ENCODE measurements around the gene CYP26B1. TPM values are rescaled to one million over a fixed set of nuclear protein-coding genes. Genes with fewer than 3 reads are reported as not detected.
A peak's percentile ranks its signal among the peaks of the same experiment; 100 is the strongest.

Gene CYP26B1
- total and polyA plus RNA-seq, 2 donors (not counting 3 experiments of a cell fraction or from before 2014, with no cell fraction given) = 0.30 to 1.1 TPM

DNA sequence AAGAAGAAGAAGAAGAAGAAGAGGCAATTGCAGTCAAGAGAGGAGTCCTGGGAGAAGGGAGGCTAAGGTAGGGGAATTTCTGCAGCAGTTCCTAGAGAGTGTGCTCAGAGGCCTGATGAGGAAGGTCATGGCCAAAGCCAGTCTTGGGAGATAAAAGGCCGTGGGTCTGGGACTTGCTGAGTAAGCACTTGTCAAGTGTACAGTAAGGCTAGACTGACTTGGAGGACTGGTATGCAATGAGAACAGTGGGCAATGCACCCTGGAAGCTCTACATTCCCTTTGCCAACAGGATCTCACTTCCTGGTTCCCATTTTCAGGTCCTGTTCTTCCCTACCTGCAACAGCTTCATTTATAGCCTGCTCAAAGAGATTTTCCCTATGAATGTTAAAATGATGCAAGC, 28.6 kb upstream of the CYP26B1 start:
- Histone ChIP-seq H3K27ac (ENCODE audit: insufficient read depth, low read depth, low read length) (no peak overlapping the region), H3K9me3 (replicated peaks; ENCODE audit: control insufficient read depth, insufficient read depth, low read length) (no peaks in the 10 kb centered on the region), H3K79me2 (ENCODE audit: control insufficient read depth, insufficient read depth, low read length) (no peaks in the 10 kb centered on the region), H2AFZ (ENCODE audit: low read depth, low read length) (no peak overlapping the region), H4K20me1 (replicated peaks; ENCODE audit: control insufficient read depth, extremely low read depth, insufficient read depth, low read length) (no peaks in the 10 kb centered on the region), H3K36me3 (ENCODE audit: control insufficient read depth in 2 of 2, extremely low read depth in 1 of 2, insufficient read depth in 2 of 2, low read length in 2 of 2) (no peaks in the 10 kb centered on the region), H3K4me2 (ENCODE audit: insufficient read depth, low read length) (no peak overlapping the region), H3K4me1 (ENCODE audit: control insufficient read depth, extremely low read depth, insufficient read depth, low read length) (peaks cover 10% of the 10 kb centered on the region), H3K4me3 (replicated peaks in 1 of 3; ENCODE audit: insufficient read depth in 1 of 3, low read depth in 1 of 3, low read length in 3 of 3) (no peak overlapping the region), H3K27me3 (ENCODE audit: control insufficient read depth in 2 of 2, insufficient read depth in 2 of 2, low read length in 2 of 2) (no peaks in the 10 kb centered on the region), H3K9me1 (replicated peaks; ENCODE audit: control insufficient read depth, extremely low read depth, insufficient read depth, low read length) (no peaks in the 10 kb centered on the region), H3K9ac (replicated peaks; ENCODE audit: extremely low read depth, insufficient read depth, low read length) (no peak overlapping the region)
- FAIRE-seq (no peak), DNase-seq (ENCODE audit: low read depth, low spot score) (no peak)
- intact Hi-C loops (cut with micrococcal nuclease) (no loop called here), dilution Hi-C loops (cut with MboI; ENCODE audit: extremely low pct_ligation_motif_present, low sequenced_read_pairs) (no loop called here)
- CTCF ChIA-PET = no interaction called here
- TF ChIP-seq, protein P1, sequence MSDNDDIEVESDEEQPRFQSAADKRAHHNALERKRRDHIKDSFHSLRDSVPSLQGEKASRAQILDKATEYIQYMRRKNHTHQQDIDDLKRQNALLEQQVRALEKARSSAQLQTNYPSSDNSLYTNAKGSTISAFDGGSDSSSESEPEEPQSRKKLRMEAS (IDR thresholded peaks at IDR 0.05; ENCODE audit: insufficient read depth, insufficient read length) = no peak
- TF ChIP-seq POLR2A (IDR thresholded peaks at IDR 0.05; ENCODE audit: low read depth, low read length) = no peak
- TF ChIP-seq POLR2AphosphoS5 (IDR thresholded peaks at IDR 0.05; ENCODE audit: insufficient read depth, low read depth, low read length) = no peak
- no peak for TF ChIP-seq GATA2 (IDR thresholded peaks at IDR 0.05; ENCODE audit: insufficient read depth, insufficient read length, low read depth, low read length)
- TF ChIP-seq JUN (IDR thresholded peaks at IDR 0.05; ENCODE audit: borderline replicate concordance, insufficient read depth, insufficient read length, low read depth) = no peak
- TF ChIP-seq, protein P2, sequence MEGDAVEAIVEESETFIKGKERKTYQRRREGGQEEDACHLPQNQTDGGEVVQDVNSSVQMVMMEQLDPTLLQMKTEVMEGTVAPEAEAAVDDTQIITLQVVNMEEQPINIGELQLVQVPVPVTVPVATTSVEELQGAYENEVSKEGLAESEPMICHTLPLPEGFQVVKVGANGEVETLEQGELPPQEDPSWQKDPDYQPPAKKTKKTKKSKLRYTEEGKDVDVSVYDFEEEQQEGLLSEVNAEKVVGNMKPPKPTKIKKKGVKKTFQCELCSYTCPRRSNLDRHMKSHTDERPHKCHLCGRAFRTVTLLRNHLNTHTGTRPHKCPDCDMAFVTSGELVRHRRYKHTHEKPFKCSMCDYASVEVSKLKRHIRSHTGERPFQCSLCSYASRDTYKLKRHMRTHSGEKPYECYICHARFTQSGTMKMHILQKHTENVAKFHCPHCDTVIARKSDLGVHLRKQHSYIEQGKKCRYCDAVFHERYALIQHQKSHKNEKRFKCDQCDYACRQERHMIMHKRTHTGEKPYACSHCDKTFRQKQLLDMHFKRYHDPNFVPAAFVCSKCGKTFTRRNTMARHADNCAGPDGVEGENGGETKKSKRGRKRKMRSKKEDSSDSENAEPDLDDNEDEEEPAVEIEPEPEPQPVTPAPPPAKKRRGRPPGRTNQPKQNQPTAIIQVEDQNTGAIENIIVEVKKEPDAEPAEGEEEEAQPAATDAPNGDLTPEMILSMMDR (IDR thresholded peaks at IDR 0.05; ENCODE audit: extremely low read depth in 1 of 2, insufficient read depth in 1 of 2, low read depth in 1 of 2, low read length in 2 of 2) = no peak
- no peak for TF ChIP-seq FOS (IDR thresholded peaks at IDR 0.05; ENCODE audit: borderline replicate concordance, insufficient read depth, low read length)
- no peak for TF ChIP-seq EZH2 (IDR thresholded peaks at IDR 0.05; ENCODE audit: borderline replicate concordance, low read depth, low read length, severe bottlenecking)
- TF ChIP-seq MYC (IDR thresholded peaks at IDR 0.05; ENCODE audit: low read depth, low read length) = no peak
- TSS peak; percentile 12 for BruUV-seq (replicated peaks)
- POLR2A ChIA-PET = no interaction called here
